K562 (cell line): ENCODE measurements around the gene LDAF1. TPM values are rescaled to one million over a fixed set of nuclear protein-coding genes. Genes with fewer than 3 reads are reported as not detected.
A peak's percentile ranks its signal among the peaks of the same experiment; 100 is the strongest.

Source experiments
- BACH1 ChIP-seq: fragments of 200-800 bp; sonication (Bioruptor generic); IDR thresholded peaks from 2 replicates; pipeline ENCODE4 v1.6.1; 2016; ENCODE audit warnings: missing genetic modification characterization, missing compliant biosample characterization
- E2F3 ChIP-seq: fragments of 250-450 bp; sonication (Bioruptor Pico); IDR thresholded peaks from 2 replicates; pipeline ENCODE4 v1.4.0; 2020; ENCODE audit warnings: mild to moderate bottlenecking
- EP300 ChIP-seq: IDR thresholded peaks from 2 replicates; pipeline ENCODE4 v1.6.1; 2012; ENCODE audit warnings: low read length, improper control_type of control experiment
- EP400 ChIP-seq: fragments of 450-650 bp; IDR thresholded peaks from 2 replicates; pipeline ENCODE4 v1.6.1; 2017; ENCODE audit warnings: antibody characterized with exemption, mild to moderate bottlenecking, moderate library complexity
- HDAC1 ChIP-seq, 2 experiments: fragments of 450-650 bp; IDR thresholded peaks; 2 replicates each; pipeline ENCODE4 v1.6.1; 2016 to 2017; ENCODE audit warnings: inconsistent platforms in 1 of 2, mild to moderate bottlenecking in 1 of 2, moderate library complexity in 1 of 2
- HMGN3 ChIP-seq: IDR thresholded peaks from 2 replicates; pipeline ENCODE4 v1.6.1; 2011; ENCODE audit warnings: borderline replicate concordance, low read depth, mild to moderate bottlenecking, mixed read lengths, low read length; ENCODE audit not compliant: insufficient read length; ENCODE audit errors: extremely low read depth
- HOXB6 ChIP-seq: fragments of 250-450 bp; sonication (Bioruptor Pico); IDR thresholded peaks from 2 replicates; pipeline ENCODE4 v1.5.1; 2022; ENCODE audit warnings: mild to moderate bottlenecking, borderline replicate concordance
- KAT7 ChIP-seq: sonication (generic); formaldehyde crosslinking; IDR thresholded peaks from 2 replicates; pipeline ENCODE4 v1.8.0; 2022; ENCODE audit warnings: missing genetic modification reagents, mild to moderate bottlenecking, borderline replicate concordance
- KDM2B ChIP-seq: fragments of 250-450 bp; sonication (Bioruptor Pico); IDR thresholded peaks from 2 replicates; pipeline ENCODE4 v1.8.0; 2021; ENCODE audit warnings: mild to moderate bottlenecking, moderate library complexity
- LCOR ChIP-seq: sonication (generic); formaldehyde crosslinking; IDR thresholded peaks from 2 replicates; pipeline ENCODE4 v1.8.0; 2022; ENCODE audit warnings: mild to moderate bottlenecking, missing genetic modification reagents
- MTA2 ChIP-seq: fragments of 450-650 bp; IDR thresholded peaks from 2 replicates; pipeline ENCODE4 v1.6.1; 2016; ENCODE audit warnings: low read depth
- PRPF4 ChIP-seq: fragments of 200-400 bp; formaldehyde crosslinking; IDR thresholded peaks from one replicate; pipeline ENCODE4 v1.6.1; 2017; ENCODE audit warnings: low read length, low read depth, mild to moderate bottlenecking; ENCODE audit not compliant: insufficient read depth, poor library complexity, severe bottlenecking
- SMARCA4 ChIP-seq: fragments of 450-650 bp; IDR thresholded peaks from 2 replicates; pipeline ENCODE4 v1.6.1; 2016
- SREBF2 ChIP-seq: sonication (generic); formaldehyde crosslinking; IDR thresholded peaks from 2 replicates; pipeline ENCODE4 v1.4.0; 2020; ENCODE audit warnings: mild to moderate bottlenecking, missing genetic modification reagents
- TCF3 ChIP-seq: sonication (generic); formaldehyde crosslinking; IDR thresholded peaks from 2 replicates; pipeline ENCODE4 v1.4.0; 2020; ENCODE audit warnings: mild to moderate bottlenecking, missing genetic modification reagents
- XRCC5 ChIP-seq: fragments of 200-400 bp; formaldehyde crosslinking; IDR thresholded peaks from 2 replicates; pipeline ENCODE4 v1.6.1; 2017; ENCODE audit warnings: low read depth, mild to moderate bottlenecking, low read length
- ZC3H11A ChIP-seq: IDR thresholded peaks from 2 replicates; pipeline ENCODE4 v1.6.1; 2012; ENCODE audit warnings: low read depth, low read length, improper control_type of control experiment
- ZFP1 ChIP-seq: fragments of 450-650 bp; formaldehyde crosslinking; IDR thresholded peaks from 2 replicates; pipeline ENCODE4 v1.4.0; 2020; ENCODE audit warnings: mild to moderate bottlenecking, mixed read lengths
- ZNF165 ChIP-seq: fragments of 250-450 bp; sonication (Bioruptor Pico); IDR thresholded peaks from 2 replicates; pipeline ENCODE4 v1.4.0; 2020; ENCODE audit warnings: borderline replicate concordance
- ZNF217 ChIP-seq: sonication (generic); formaldehyde crosslinking; IDR thresholded peaks from 2 replicates; pipeline ENCODE4 v1.8.0; 2022; ENCODE audit warnings: mild to moderate bottlenecking, missing genetic modification reagents
- ZSCAN32 ChIP-seq: fragments of 450-650 bp; formaldehyde crosslinking; IDR thresholded peaks from 2 replicates; pipeline ENCODE4 v1.4.0; 2020; ENCODE audit warnings: mild to moderate bottlenecking, moderate library complexity
- polyA plus RNA-seq, 8 experiments: library from polyadenylated mRNA; depleted of rRNA in 4 of 8; stranded (reverse) in 5 of 8; unstranded in 3 of 8; fragments of >200 nt; fragmentation: Nextera tagmentation in 2 of 8; fragmentation: Illumina TruSeq in 1 of 8; extraction: Ambion mirVana in 2 of 8; extraction: Trizol in 1 of 8; gene quantifications; 2 replicates each; pipeline versions ENCODE4 v1.2.1 to v1.2.3, GENCODE V29; 2011 to 2014; ENCODE audit warnings: inconsistent platforms in 1 of 8, missing spikeins in 1 of 8
- total RNA-seq, 7 experiments: library from RNA; depleted of rRNA in 6 of 7; stranded (reverse); fragments of >200 nt in 6 of 7; fragmentation: Illumina TruSeq in 2 of 7; extraction: Trizol in 2 of 7; gene quantifications; 2 replicates each; pipeline versions ENCODE4 v1.2.1 to v1.2.3, GENCODE V29; 2011 to 2021; ENCODE audit warnings: low replicate concordance in 1 of 7
- TF ChIP-seq, protein P1 (sequence below): IDR thresholded peaks from 3 replicates; pipeline ENCODE4 v1.6.1; 2011; ENCODE audit warnings: borderline replicate concordance, mild to moderate bottlenecking; ENCODE audit not compliant: insufficient read length, insufficient read depth
- TF ChIP-seq, protein P2 (sequence below): sonication (generic); formaldehyde crosslinking; IDR thresholded peaks from 2 replicates; pipeline ENCODE4 v1.8.1; 2023; ENCODE audit warnings: mild to moderate bottlenecking, missing genetic modification reagents, moderate library complexity
- TF ChIP-seq, protein P3 (sequence below): IDR thresholded peaks from 2 replicates; pipeline ENCODE4 v1.6.1; 2012; ENCODE audit warnings: low read depth, low read length, improper control_type of control experiment, borderline replicate concordance

LDAF1 gene
- total and polyA plus RNA-seq, 9 of the 15 experiments (the other 6 are each of a cell fraction or from before 2014, with no cell fraction given): 7.0 to 20.1 (median 12.5) TPM

DNA sequence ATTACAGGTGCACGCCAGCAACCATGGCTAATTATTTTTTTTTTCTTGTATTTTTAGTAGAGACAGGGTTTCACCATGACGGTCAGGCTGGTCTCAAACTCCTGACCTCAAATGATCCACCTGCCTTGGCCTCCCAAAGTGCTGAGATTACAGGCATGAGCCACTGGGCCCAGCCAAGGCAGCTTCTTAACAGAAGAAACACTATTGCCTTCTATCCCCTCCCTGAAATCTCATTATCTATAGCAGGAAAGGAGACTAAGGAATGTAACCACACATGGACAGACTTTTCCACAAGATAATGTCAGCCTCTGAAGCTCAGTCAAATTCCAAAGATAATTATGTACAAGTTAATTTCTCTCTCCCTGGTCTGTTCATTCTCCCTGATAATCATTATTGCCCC lies 58.6 kb downstream of the LDAF1 start (continued):
- TF ChIP-seq, protein P1, sequence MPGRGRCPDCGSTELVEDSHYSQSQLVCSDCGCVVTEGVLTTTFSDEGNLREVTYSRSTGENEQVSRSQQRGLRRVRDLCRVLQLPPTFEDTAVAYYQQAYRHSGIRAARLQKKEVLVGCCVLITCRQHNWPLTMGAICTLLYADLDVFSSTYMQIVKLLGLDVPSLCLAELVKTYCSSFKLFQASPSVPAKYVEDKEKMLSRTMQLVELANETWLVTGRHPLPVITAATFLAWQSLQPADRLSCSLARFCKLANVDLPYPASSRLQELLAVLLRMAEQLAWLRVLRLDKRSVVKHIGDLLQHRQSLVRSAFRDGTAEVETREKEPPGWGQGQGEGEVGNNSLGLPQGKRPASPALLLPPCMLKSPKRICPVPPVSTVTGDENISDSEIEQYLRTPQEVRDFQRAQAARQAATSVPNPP: no peak
- TF ChIP-seq ZC3H11A: no peak
- no peak for TF ChIP-seq KDM2B (CRISPR knock-in tag)
- TF ChIP-seq, protein P2, sequence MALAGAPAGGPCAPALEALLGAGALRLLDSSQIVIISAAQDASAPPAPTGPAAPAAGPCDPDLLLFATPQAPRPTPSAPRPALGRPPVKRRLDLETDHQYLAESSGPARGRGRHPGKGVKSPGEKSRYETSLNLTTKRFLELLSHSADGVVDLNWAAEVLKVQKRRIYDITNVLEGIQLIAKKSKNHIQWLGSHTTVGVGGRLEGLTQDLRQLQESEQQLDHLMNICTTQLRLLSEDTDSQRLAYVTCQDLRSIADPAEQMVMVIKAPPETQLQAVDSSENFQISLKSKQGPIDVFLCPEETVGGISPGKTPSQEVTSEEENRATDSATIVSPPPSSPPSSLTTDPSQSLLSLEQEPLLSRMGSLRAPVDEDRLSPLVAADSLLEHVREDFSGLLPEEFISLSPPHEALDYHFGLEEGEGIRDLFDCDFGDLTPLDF (CRISPR knock-in tag): no peak
- peak; percentile 74 for TF ChIP-seq MTA2
- TF ChIP-seq HMGN3: no peak
- TF ChIP-seq HDAC1 (IDR thresholded peaks at IDR 0.05): no peak; a peak in 1 of 4 replicates
- no peak for TF ChIP-seq KAT7 (CRISPR knock-in tag)
- no peak for TF ChIP-seq ZSCAN32 (CRISPR knock-in tag)
- no peak for TF ChIP-seq LCOR
- no peak for TF ChIP-seq ZNF165
- no peak for TF ChIP-seq SREBF2 (CRISPR knock-in tag)
- TF ChIP-seq PRPF4: no peak
- TF ChIP-seq, protein P3, sequence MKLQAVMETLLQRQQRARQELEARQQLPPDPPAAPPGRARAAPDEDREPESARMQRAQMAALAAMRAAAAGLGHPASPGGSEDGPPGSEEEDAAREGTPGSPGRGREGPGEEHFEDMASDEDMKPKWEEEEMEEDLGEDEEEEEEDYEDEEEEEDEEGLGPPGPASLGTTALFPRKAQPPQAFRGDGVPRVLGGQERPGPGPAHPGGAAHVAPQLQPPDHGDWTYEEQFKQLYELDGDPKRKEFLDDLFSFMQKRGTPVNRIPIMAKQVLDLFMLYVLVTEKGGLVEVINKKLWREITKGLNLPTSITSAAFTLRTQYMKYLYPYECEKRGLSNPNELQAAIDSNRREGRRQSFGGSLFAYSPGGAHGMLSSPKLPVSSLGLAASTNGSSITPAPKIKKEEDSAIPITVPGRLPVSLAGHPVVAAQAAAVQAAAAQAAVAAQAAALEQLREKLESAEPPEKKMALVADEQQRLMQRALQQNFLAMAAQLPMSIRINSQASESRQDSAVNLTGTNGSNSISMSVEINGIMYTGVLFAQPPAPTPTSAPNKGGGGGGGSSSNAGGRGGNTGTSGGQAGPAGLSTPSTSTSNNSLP: no peak
- no peak for TF ChIP-seq XRCC5
- no peak for TF ChIP-seq ZNF217 (CRISPR knock-in tag)
- peak; percentile 54; the same call in 1 of the 2 replicates for TF ChIP-seq EP300
- no peak for TF ChIP-seq EP400
- no peak for TF ChIP-seq BACH1 (tag)
- no peak for TF ChIP-seq E2F3 (CRISPR knock-in tag)
- no peak for TF ChIP-seq ZFP1 (CRISPR knock-in tag)
- TF ChIP-seq SMARCA4: peak; percentile 48; the same call in 1 of the 2 replicates
- peak; percentile 90 for TF ChIP-seq TCF3
- no peak for TF ChIP-seq HOXB6 (CRISPR knock-in tag)
